GM12878 (cell line): ENCODE results near the gene SAMD1. TPM values are rescaled to one million over a fixed set of nuclear protein-coding genes. Genes with fewer than 3 reads are reported as not detected.
A peak's percentile ranks its signal among the peaks of the same experiment; 100 is the strongest.

Experiments
- ATAC-seq: fragments of 200-7000 bp; cut with Tn5 transposase; 3 replicates; pipeline ENCODE4 v1.9.1; 2020; ENCODE audit warnings: mild to moderate bottlenecking, moderate library complexity
- BruUV-seq: library from RNA; stranded (reverse); fragments of 400-500 nt; replicated peaks from 2 replicates; lab custom pipeline; 2021; lab: Mats Ljungman, UMichigan
- CTCF ChIA-PET: fragments of 300-600 bp; sonication (Branson Sonifier 250); formaldehyde crosslinking; extraction: SDS; loops from one replicate; lab custom pipeline; 2021; ENCODE audit warnings: inconsistent platforms; lab: Yijun Ruan, JAX
- POLR2A ChIA-PET: fragments of 350-600 bp; formaldehyde crosslinking; extraction: SDS; loops from one replicate; lab custom pipeline; 2021; ENCODE audit warnings: inconsistent platforms; lab: Charles Lee
- RAD21 ChIA-PET: fragments of 300-600 bp; sonication (Branson Sonifier 250); formaldehyde crosslinking; loops from one replicate; lab custom pipeline; 2023; ENCODE audit warnings: antibody characterized with exemption; ENCODE audit not compliant: unreplicated experiment; lab: Charles Lee
- SMC1A ChIA-PET: fragments of 300-600 bp; sonication (Branson Sonifier 250); formaldehyde crosslinking; loops from one replicate; lab custom pipeline; 2023; ENCODE audit not compliant: unreplicated experiment, uncharacterized antibody; lab: Charles Lee
- DNase-seq: peaks from one replicate; pipeline ENCODE4 v3.0.0-alpha.2; 2011; ENCODE audit warnings: low read depth, low spot score
- FAIRE-seq: peaks from 3 replicates; lab custom pipeline; 2011; peaks lifted over from hg19 to GRCh38; lab: Jason Lieb, UNC
- H2AFZ ChIP-seq: 2 replicates; pipeline ENCODE4 v1.6.0; 2011; ENCODE audit warnings: low read depth, low read length, control low read depth; ENCODE audit not compliant: control insufficient read depth
- H3K27ac ChIP-seq: 2 replicates; pipeline ENCODE4 v1.5.1; 2011; ENCODE audit warnings: control low read depth; ENCODE audit not compliant: control insufficient read depth, insufficient read depth
- H3K27me3 ChIP-seq, 2 experiments: replicated peaks in 1 of 2; 2 replicates each; pipeline versions ENCODE4 v1.6.0 to v1.6.1; 2011; ENCODE audit warnings: low read length in 1 of 2; ENCODE audit not compliant: control insufficient read depth in 2 of 2, insufficient read depth in 2 of 2
- H3K36me3 ChIP-seq, 2 experiments: 2 replicates each; pipeline ENCODE4 v1.5.1; 2011; ENCODE audit warnings: low read length in 1 of 2; ENCODE audit not compliant: control insufficient read depth in 2 of 2, insufficient read depth in 2 of 2
- H3K4me1 ChIP-seq: 2 replicates; pipeline ENCODE4 v1.6.1; 2011; ENCODE audit warnings: mild to moderate bottlenecking, low read length, moderate library complexity, mixed read lengths; ENCODE audit not compliant: control insufficient read depth, insufficient read depth
- H3K4me2 ChIP-seq: 2 replicates; pipeline ENCODE4 v1.6.0; 2011; ENCODE audit warnings: control low read depth; ENCODE audit not compliant: control insufficient read depth, insufficient read depth
- H3K4me3 ChIP-seq: fragments of 200-600 bp; sonication (generic); 2 replicates; pipeline ENCODE4 v1.5.1; 2016
- H3K79me2 ChIP-seq: 2 replicates; pipeline ENCODE4 v1.6.0; 2011; ENCODE audit warnings: low read length; ENCODE audit not compliant: control insufficient read depth, insufficient read depth
- H3K9ac ChIP-seq: 2 replicates; pipeline ENCODE4 v1.8.0; 2011; ENCODE audit warnings: low read length, control low read depth, mixed read lengths; ENCODE audit not compliant: control insufficient read depth, insufficient read depth
- H3K9me3 ChIP-seq: replicated peaks from 3 replicates; pipeline ENCODE4 v1.5.1; 2011; ENCODE audit warnings: mild to moderate bottlenecking, low read length; ENCODE audit not compliant: control insufficient read depth, insufficient read depth
- H4K20me1 ChIP-seq: 2 replicates; pipeline ENCODE4 v1.6.0; 2011; ENCODE audit not compliant: control insufficient read depth, insufficient read depth
- CHD1 ChIP-seq: IDR thresholded peaks from 2 replicates; pipeline ENCODE4 v1.6.1; 2012; ENCODE audit warnings: low read depth, low read length, improper control_type of control experiment
- EGR1 ChIP-seq, 2 experiments: IDR thresholded peaks; 1 replicate in 1 of 2; 2 replicates in 1 of 2; pipeline ENCODE4 v1.6.1; 2011 to 2012; ENCODE audit warnings: low read depth in 2 of 2, low read length in 2 of 2, borderline replicate concordance in 1 of 2, mild to moderate bottlenecking in 1 of 2, moderate library complexity in 1 of 2
- IKZF2 ChIP-seq, 2 experiments: fragments of 450-650 bp; IDR thresholded peaks; 2 replicates each; pipeline ENCODE4 v1.6.1; 2017; ENCODE audit warnings: mild to moderate bottlenecking in 2 of 2, moderate library complexity in 2 of 2
- SIN3A ChIP-seq: IDR thresholded peaks from 2 replicates; pipeline ENCODE4 v1.6.1; 2012; ENCODE audit warnings: low read depth, low read length, improper control_type of control experiment
- SUZ12 ChIP-seq: fragments of 200-600 bp; sonication (generic); IDR thresholded peaks from one replicate; pipeline ENCODE4 v1.6.1; 2018; ENCODE audit warnings: antibody characterized with exemption, mild to moderate bottlenecking; ENCODE audit not compliant: unreplicated experiment
- WGBS: methylation state at CpG from one replicate; pipeline ENCODE4 v1.1.6; 2016; ENCODE audit warnings: low lambda C conversion rate; ENCODE audit not compliant: insufficient replicate concordance, insufficient coverage; ENCODE audit errors: missing lambda C conversion rate; 5-methylcytosine and 5-hydroxymethylcytosine counted together
- in situ Hi-C: fragments of 300-500 bp; cut with MboI; formaldehyde crosslinking; loops from 9 replicates; pipeline ENCODE4 v1.14.3; 2018; ENCODE audit warnings: mixed read lengths
- intact Hi-C: fragments of 100-400 bp; cut with micrococcal nuclease; formaldehyde crosslinking; loops from one replicate; pipeline ENCODE4 v1.14.2; 2022; ENCODE audit not compliant: unreplicated experiment
- polyA plus RNA-seq, 11 experiments: library from polyadenylated mRNA; depleted of rRNA in 4 of 11; unstranded in 6 of 11; stranded (reverse) in 5 of 11; fragments of >200 nt; fragmentation: Nextera tagmentation in 4 of 11; fragmentation: Illumina TruSeq in 1 of 11; extraction: Ambion mirVana in 4 of 11; extraction: Trizol in 1 of 11; gene quantifications; 1 replicate in 1 of 11; 2 replicates in 10 of 11; pipeline versions ENCODE4 v1.2.1 to v1.2.3, GENCODE V29; 2011 to 2016; ENCODE audit warnings: inconsistent platforms in 2 of 11, missing spikeins in 2 of 11, low read depth in 1 of 11
- total RNA-seq, 4 experiments: library from RNA; depleted of rRNA in 3 of 4; stranded (reverse); fragments of >200 nt in 3 of 4; fragmentation: Illumina TruSeq in 1 of 4; extraction: Trizol in 1 of 4; gene quantifications; 2 replicates each; pipeline versions ENCODE4 v1.2.1 to v1.2.3, GENCODE V29; 2013 to 2021

The SAMD1 gene
- total and polyA plus RNA-seq, 10 of the 15 experiments (the other 5 are each of a cell fraction or from before 2014, with no cell fraction given), result 3.0 to 71.7 (median 19.3) TPM

DNA sequence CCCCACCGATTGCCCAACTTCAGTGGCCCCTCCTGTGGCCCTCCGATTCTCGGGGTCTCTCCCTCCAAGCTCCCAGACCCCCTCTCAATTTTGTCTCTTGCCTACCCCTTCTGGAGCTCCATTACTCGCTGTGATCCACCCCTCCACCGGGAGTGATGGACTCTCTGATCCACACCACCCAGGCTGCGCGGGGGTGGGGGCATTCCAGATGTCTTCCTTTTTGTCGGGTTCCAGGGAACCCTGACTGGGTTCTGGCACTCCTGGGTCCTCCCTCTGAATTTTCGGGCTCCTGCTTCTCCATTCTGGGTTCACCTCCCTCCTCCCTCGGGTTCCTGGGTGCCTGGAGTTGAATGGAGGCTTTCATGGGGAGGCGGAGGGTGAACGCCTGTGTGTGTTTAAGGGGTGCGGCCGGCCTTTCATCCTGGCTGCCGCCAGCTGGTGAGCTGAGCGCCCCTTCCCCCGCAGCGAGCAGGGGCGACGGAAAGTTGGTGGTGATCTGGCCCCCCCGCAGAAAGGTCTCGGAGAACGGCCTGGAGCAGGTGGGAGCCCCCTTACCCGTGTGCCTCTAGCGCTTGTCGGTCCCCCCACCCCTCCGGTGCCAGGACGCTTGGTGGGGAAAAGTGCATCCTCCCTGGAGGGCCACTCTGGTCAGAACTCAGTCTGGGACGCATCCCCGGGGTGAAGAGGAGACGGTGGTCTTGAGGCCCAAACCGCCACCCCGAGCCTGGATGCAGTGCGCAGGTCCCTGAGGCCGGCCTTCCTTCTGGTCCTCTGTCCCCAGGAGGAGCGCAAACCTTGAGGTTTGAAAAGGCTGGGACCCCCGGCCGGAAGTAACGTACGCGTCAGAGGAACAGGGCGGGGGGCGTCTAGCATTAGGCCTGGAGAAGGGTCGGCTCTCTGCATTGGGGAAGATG lies 16.4 kb downstream of the SAMD1 start:
- Histone ChIP-seq H3K4me3 (peak overlapping the region; percentile 81), H3K27me3 (no peaks in the 10 kb centered on the region), H3K79me2 (no peaks in the 10 kb centered on the region), H3K9me3 (no peaks in the 10 kb centered on the region), H3K9ac (peak overlapping the region; percentile 42; the same call in 1 of the 2 replicates), H2AFZ (peak overlapping the region; percentile 57), H3K4me2 (peak overlapping the region; percentile 100), H3K27ac (no peak overlapping the region), H3K36me3 (no peaks in the 10 kb centered on the region), H4K20me1 (no peaks in the 10 kb centered on the region), H3K4me1 (peaks cover 19% of the 10 kb centered on the region)
- ChIA-PET RAD21 (interaction anchor here (0.6 to 3.0 kb wide), 4 partner anchors 40 to 279 kb away, joined by 3 to 15 read pairs (median 12); partner anchors contain the start of genes ASF1B and IL27RA), POLR2A (interaction anchor here (0.5 to 1.1 kb wide), 5 partner anchors 8 to 127 kb away, joined by 3 to 6 read pairs (median 4); partner anchors contain the start of gene ASF1B), CTCF (interaction anchor here (0.6 to 6.7 kb wide), 12 partner anchors 8 to 477 kb away, joined by 3 to 152 read pairs (median 8); partner anchors contain the start of genes ASF1B, NANOS3 and RLN3), SMC1A (interaction anchor here (0.6 to 5.4 kb wide), 3 partner anchors 121 to 202 kb away, joined by 3 to 47 read pairs (median 4); partner anchors contain the start of gene NANOS3)
- FAIRE-seq, result no peak
- peak; percentile 4 for ATAC-seq
- TF ChIP-seq EGR1 (IDR thresholded peaks at IDR 0.05; ENCODE audit: borderline replicate concordance in 1 of 2, low read depth in 2 of 2, low read length in 2 of 2) (peak in 1 of 2 experiments; percentile 72; a peak in 1 of 3 replicates), SIN3A (0 out of 2 replicates have a peak, but pooled peaks have one; percentile 15), IKZF2 (IDR thresholded peaks at IDR 0.05) (peak in 1 of 2 experiments; percentile 18; a peak in 1 of 4 replicates), CHD1 (no peak), SUZ12 (no peak)
- intact Hi-C loops, result loop anchor here (5.0 kb wide), 1 partner anchor 273 kb away; no protein-coding TSS in a partner anchor
- in situ Hi-C loops, result loop anchor here (5.0 to 25.0 kb wide), 3 partner anchors 192 to 787 kb away; no protein-coding TSS in a partner anchor
- DNase-seq, result no peak
- WGBS, result 6% methylated on average over 44 of the region's 44 CpGs
- BruUV-seq, result no TSS peak
